Measurements from ENCODE around the gene ARMCX6. TPM values are rescaled to one million over a fixed set of nuclear protein-coding genes. Genes with fewer than 3 reads are reported as not detected.
"Not testable (repeated sequence)": the region's sequence is repeated elsewhere in the genome, so short reads cannot be mapped to it uniquely, and the experiment has no call there.

The ARMCX6 gene
- total RNA-seq, 2 donors from 2014 or later: 15.8 to 29.8 TPM

DNA sequence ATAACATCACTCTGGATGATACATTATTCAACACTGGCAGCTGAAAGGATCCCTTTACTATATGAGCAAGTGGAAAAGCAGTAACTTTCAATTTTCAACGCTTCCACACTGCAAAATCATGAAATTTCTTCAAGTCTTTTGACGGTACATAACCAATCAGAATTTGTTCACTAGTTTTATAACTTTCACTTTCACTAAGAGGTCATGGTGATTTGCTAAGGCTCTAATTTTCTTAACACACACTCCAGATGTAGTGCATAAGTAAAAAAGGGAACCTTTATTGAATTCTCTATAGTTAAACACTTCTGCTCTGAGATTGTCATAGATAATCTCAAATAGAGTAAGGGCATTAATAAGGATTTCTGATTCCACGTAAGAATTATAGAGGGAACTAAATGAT, 37.7 kb upstream of the ARMCX6 start:
- Histone ChIP-seq H3K9ac (ENCODE audit: low read depth in 2 of 2, low read length in 2 of 2) (no peak overlapping the region), H3K9me3 (no peaks in the 10 kb centered on the region), H3K4me1 (no peaks in the 10 kb centered on the region), H3K36me3 (no peaks in the 10 kb centered on the region), H3K27me3 (no peaks in the 10 kb centered on the region), H3K27ac (no peak overlapping the region), H3K4me3 (no peak overlapping the region)
- DNase-seq: no peak
- TF ChIP-seq, protein P1, sequence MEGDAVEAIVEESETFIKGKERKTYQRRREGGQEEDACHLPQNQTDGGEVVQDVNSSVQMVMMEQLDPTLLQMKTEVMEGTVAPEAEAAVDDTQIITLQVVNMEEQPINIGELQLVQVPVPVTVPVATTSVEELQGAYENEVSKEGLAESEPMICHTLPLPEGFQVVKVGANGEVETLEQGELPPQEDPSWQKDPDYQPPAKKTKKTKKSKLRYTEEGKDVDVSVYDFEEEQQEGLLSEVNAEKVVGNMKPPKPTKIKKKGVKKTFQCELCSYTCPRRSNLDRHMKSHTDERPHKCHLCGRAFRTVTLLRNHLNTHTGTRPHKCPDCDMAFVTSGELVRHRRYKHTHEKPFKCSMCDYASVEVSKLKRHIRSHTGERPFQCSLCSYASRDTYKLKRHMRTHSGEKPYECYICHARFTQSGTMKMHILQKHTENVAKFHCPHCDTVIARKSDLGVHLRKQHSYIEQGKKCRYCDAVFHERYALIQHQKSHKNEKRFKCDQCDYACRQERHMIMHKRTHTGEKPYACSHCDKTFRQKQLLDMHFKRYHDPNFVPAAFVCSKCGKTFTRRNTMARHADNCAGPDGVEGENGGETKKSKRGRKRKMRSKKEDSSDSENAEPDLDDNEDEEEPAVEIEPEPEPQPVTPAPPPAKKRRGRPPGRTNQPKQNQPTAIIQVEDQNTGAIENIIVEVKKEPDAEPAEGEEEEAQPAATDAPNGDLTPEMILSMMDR (IDR thresholded peaks at IDR 0.05): no peak
- intact Hi-C loops (cut with DNase I): no loop called here

DNA sequence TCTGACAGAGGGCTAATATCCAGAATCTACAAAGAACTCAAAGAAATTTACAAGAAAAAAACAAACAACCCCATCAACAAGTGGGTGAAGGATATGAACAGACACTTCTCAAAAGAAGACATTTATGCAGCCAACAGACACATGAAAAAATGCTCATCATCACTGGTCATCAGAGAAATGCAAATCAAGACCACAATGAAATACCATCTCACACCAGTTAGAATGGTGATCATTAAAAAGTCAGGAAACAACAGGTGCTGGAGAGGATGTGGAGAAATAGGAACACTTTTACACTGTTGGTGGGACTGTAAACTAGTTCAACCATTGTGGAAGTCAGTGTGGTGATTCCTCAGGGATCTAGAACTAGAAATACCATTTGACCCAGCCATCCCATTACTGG, 29.9 kb upstream of the ARMCX6 start:
- H3K4me3 ChIP-seq; H3K9me3 ChIP-seq; H3K27ac ChIP-seq; H3K27me3 ChIP-seq; H3K9ac ChIP-seq (ENCODE audit: low read depth in 2 of 2, low read length in 2 of 2); H3K4me1 ChIP-seq; intact Hi-C loops (cut with DNase I); H3K36me3 ChIP-seq; DNase-seq: not testable (repeated sequence)

DNA sequence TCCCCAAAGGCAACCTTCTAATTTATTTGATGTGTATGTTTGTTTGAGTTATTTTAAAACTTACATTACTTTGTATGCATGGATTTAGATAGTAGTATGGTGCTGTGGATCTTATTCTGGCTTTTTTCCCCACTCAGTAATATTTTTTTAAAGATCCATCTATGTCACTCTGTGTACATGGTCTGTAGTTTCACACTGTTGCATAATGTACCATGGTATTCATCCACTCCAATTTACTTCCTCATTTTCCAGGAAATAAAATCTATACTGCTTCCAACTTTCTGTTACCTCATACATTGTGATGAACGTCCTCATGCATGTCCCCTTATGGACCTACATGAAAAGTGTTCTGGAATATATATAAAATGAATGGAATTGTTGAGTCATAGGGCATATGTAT, 24.3 kb upstream of the ARMCX6 start:
- DNase-seq: no peak
- TF ChIP-seq, protein P1 (IDR thresholded peaks at IDR 0.05): no peak
- intact Hi-C loops (cut with DNase I): no loop called here

DNA sequence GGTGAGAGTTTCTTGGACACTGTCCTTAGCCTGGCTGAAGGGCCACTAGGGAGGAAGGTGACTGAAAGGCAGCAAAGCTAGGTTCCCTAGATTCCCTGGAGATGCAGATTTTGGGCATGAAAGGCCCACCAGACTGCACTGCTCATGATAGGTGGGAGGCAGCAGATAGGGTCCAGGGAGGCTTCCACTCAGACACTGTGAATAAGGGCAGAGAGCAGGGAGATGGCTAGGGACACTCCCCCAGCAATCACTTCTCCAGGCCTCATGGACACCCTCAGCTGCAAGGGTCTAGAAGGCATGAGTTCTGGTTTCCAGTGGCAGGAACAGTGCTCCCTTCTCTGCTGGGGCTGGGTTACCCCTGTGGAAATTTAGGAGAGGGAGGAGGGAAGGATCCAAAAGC, 21.8 kb upstream of the ARMCX6 start:
- H3K4me1 ChIP-seq: no peaks in the 10 kb centered on the region
- DNase-seq: no peak
- TF ChIP-seq, protein P1 (IDR thresholded peaks at IDR 0.05): no peak
- no peak overlapping the region for H3K4me3 ChIP-seq
- no peak overlapping the region for H3K9ac ChIP-seq (ENCODE audit: low read depth in 2 of 2, low read length in 2 of 2)
- no peaks in the 10 kb centered on the region for H3K27me3 ChIP-seq
- no peaks in the 10 kb centered on the region for H3K9me3 ChIP-seq
- H3K36me3 ChIP-seq: no peaks in the 10 kb centered on the region
- intact Hi-C loops (cut with DNase I): no loop called here
- no peak overlapping the region for H3K27ac ChIP-seq

More for the DNA sequence above, 24.3 kb upstream of the ARMCX6 start:
- Histone ChIP-seq H3K27ac (no peak overlapping the region), H3K4me1 (no peaks in the 10 kb centered on the region), H3K4me3 (no peak overlapping the region), H3K9ac (ENCODE audit: low read depth in 2 of 2, low read length in 2 of 2) (no peak overlapping the region), H3K9me3 (no peaks in the 10 kb centered on the region), H3K27me3 (no peaks in the 10 kb centered on the region), H3K36me3 (no peaks in the 10 kb centered on the region)

DNA sequence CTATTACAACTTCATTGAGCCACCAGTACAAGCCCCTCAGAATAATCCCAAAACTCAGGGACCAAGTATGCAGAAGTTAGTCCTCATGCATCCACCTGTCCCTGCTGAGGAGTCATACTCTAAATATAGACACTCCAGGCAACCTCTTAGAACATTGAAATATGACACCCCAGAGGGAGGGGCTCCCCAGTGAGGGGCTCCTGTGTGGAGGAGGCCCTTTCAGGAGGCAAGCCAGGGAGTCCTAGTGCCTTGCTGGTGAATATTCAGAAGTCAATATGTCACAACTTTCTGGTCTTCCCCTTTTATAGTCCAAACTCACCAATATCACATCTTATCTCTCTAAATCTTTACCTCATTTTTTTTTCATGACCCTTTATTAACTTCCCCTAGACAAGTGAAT, 1.6 kb upstream of the ARMCX6 start:
- intact Hi-C loops (cut with DNase I): loop anchor here (5.0 kb wide), 1 partner anchor 202 kb away; no protein-coding TSS in a partner anchor
- no peaks in the 10 kb centered on the region for H3K4me1 ChIP-seq
- H3K9me3 ChIP-seq: no peaks in the 10 kb centered on the region
- H3K36me3 ChIP-seq: no peaks in the 10 kb centered on the region
- H3K9ac ChIP-seq (ENCODE audit: low read depth in 2 of 2, low read length in 2 of 2): no peak overlapping the region
- H3K27ac ChIP-seq: no peak overlapping the region
- no peak overlapping the region for H3K4me3 ChIP-seq
- no peak for DNase-seq
- TF ChIP-seq, protein P1 (IDR thresholded peaks at IDR 0.05): no peak
- no peaks in the 10 kb centered on the region for H3K27me3 ChIP-seq

DNA sequence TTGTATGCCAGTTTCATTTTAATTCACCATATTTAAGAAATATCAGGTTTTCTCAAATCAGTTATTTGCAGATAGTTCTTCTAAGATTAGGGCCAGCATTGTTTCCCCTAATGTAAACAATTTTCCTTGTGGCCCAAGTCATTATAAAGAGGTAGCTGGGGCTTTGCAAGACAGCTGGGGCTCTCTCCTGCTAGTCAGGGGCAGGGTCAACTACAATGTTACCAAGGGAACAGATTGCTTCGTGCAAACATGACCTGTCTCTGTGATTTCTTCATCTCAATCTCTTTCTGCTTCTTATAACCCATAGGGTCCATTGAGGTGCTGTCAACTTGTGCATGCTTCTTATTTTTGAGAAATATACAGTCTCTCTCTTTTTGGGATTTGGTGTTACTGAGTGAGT, 12.1 kb downstream of the ARMCX6 start:
- H3K27me3 ChIP-seq: no peaks in the 10 kb centered on the region
- no peaks in the 10 kb centered on the region for H3K9me3 ChIP-seq
- TF ChIP-seq, protein P1 (IDR thresholded peaks at IDR 0.05): no peak
- no peak overlapping the region for H3K4me3 ChIP-seq
- intact Hi-C loops (cut with DNase I): no loop called here
- H3K4me1 ChIP-seq: no peaks in the 10 kb centered on the region
- no peaks in the 10 kb centered on the region for H3K36me3 ChIP-seq
- DNase-seq: no peak
- H3K27ac ChIP-seq: no peak overlapping the region
- H3K9ac ChIP-seq (ENCODE audit: low read depth in 2 of 2, low read length in 2 of 2): no peak overlapping the region

Data from colonic mucosa (tissue), 4 donors.